HG02870 (cell line): ENCODE results near the gene UBR3.

Experiments
- ATAC-seq: cut with Tn5 transposase; IDR thresholded peaks from one replicate; pipeline ENCODE4 v1.9.1; 2021; ENCODE audit warnings: mild to moderate bottlenecking, moderate library complexity; ENCODE audit not compliant: unreplicated experiment

UBR3 gene

DNA sequence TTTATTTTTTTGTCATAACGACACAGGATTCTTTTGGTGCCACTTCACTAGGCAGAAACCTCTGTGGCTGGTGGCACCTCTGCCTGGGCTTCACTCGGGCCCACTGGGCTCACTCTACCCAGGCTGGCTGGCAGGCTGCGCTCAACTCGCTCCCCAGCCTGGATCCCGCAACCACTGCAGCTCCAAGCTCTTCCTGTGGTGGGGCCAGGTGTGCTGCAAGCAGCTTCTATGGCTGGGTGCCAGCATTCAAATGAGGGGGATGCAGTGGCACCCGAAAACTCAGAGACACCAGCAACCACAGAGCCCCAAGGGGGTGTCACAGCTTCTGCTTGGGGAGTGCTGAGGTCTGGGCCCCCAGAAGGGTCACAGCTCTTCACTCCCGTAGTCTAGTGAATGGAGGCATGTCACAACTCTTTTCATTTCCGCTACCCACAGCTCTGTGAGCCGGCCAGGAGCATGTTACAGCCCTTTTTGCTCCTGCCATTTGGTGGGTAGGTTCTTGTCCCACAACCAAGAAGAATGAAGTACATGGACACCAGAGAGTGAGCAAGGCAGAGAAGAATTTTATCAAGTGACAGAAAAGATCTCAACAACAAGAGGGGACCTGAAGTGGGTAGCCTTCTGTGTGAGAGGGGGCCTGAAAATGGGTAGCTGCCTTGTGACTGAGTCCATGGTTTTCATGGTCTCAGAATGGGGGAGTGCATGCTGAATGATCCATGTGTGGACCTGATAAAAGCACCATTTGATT is 170.1 kb downstream of the UBR3 start:
- no peak for ATAC-seq

DNA sequence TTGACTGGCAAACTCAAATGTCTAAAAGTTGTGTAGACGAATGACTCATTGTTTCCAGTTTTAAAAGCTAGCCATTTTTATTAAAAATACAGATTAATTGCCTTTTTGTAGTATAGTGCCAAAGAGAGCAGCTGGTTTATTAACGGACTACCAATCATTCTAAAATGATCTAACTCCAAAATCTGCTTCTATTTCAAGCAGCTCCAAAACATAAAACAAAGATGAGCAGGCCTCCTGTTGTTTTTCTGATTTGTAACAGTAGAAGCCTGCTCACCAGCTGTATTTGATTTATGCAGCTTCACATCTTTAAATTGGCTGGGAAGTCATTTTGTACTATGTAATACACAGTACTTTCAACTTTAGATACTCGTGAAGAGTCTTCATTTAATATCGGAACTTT is 171.8 kb downstream of the UBR3 start:
- ATAC-seq, result no peak

DNA sequence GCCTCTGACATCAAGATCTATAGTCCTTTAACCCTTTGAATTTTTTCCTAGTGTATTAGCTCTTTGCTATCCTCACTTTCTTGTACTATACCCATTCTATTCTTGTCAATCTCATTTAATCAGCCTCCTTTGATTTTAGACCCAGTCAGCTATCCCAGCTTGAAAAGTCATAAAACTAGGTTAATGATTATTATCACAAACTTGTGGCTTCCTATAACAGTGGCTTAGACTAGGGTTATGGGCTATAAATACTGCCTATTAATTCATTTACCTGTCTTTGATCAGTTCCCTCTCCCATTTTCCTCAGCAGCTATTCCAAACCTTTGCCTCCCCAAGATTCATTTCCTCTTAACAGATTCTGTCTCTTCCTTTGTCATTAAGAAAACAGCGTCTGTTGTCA is 174.8 kb downstream of the UBR3 start:
- ATAC-seq, result no peak

DNA sequence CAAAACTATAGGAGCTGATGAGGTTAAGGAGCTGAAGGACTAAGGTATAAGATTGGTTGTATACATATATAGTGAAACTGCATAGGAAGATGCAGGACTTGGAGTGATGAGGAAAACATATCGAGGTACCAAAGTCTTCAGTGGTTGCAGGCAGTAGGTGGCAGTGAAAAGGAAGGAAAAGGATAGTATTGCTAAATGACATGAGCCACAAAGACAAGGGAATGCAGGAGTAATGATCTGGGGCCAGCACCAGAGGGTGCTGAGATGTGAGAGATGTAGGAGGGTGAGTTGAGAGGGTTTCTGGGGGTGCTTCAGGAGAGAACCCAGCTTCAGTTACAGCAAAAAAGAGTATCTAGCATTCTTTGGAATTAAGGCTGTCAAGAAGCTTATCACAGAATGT is 178.4 kb downstream of the UBR3 start:
- ATAC-seq, result no peak

DNA sequence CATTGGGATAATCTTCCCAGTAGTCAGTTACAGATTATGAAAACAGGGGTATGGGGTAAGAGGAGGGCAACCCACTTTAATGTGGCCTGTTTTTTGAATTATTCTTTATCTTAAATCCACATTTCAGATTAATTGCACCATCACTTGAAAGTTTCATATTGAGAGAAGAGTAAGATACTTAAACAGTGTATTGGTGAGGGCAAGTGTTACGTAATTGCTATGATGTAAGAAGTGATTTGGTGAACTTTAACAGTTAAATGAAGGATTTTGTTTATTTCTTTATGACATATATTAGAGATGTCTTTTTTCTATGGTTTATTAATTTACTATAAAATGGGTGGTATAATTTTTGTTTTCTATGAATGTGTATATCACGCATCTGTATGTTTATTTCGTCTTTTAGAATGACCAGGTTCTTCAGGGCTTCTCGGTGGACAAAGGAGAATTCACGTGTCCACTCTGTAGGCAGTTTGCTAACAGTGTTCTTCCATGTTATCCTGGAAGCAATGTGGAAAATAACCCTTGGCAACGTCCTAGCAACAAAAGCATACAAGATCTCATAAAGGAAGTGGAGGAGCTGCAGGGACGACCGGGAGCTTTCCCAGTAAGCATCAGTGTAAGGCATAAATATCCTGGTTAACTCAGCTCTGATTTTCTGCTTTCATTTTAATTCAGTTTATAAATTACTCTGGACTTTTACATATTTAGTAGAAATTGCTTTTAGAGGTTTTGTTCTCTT is 179.5 kb downstream of the UBR3 start:
- ATAC-seq, result no peak

DNA sequence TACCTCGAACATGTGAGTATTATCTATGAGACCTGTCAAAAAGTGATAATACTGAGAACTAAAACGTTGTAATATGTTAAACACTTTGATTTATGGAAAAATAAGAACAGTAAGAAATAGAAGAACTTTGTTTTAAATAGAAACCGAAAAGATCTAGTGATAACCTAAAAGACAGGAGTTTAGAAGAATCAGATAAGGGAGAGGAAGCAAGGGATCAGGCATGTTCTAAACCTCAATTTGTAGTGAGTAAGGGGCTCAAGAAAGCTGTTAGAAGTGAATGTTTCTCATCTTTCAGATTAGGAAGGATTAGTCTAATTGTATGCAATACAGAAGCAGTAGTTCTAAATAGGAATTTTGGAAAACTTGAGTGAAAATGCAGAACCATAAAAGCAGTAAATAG is 182.0 kb downstream of the UBR3 start:
- no peak for ATAC-seq

DNA sequence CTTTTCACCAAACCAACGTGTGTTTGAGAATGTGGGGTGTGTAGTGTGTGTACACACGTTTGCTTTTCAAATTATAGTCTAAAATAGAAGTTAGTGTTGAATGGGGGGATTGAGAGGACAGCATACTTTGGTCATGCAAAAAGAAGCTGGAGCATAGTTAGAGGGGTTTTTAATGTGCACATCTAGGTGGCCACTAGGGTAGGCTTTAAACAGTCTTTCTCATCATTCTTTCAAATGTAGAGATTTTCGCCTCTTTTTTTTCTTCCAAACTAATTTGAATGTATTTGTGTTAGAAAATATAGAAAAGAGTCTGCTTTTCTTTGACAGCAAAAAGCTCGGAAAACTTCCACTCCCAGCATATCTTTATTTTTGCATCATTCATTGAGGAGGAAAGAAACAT is 185.5 kb downstream of the UBR3 start:
- ATAC-seq, result no peak

DNA sequence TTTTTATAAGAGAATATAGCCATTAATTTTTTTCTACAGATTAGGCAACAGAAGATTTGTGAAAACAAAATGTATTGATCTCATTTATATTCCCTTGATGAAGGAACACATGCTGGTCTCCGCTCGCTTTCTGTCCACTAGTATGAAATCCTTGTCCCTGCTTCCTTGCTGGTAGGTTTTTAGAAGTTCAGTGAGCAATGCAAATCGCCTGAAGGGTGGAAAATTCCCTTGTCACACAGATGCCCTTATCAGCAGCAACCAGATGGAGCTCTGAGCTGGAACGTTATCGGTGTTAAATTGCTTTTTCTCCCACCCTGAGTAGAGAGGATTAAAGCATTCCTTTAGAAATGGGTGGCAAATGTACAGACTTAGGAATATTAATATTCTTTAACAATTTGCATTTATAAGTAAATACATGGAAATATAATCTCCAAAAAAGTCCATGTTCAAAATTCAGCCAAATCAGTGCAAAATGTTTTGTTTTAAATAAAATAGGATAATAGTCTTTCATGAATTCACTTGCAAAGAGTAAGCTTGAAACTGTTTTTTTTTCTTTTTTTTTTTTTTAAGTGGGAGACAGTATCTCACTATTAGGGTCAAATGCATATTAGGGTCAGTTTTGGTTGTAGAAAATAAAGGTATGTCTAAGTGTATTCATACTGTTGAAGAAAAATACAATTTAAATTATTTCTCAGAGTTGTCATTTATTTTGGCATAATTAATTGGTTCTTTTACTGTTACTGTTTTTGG is 186.7 kb downstream of the UBR3 start:
- no peak for ATAC-seq

DNA sequence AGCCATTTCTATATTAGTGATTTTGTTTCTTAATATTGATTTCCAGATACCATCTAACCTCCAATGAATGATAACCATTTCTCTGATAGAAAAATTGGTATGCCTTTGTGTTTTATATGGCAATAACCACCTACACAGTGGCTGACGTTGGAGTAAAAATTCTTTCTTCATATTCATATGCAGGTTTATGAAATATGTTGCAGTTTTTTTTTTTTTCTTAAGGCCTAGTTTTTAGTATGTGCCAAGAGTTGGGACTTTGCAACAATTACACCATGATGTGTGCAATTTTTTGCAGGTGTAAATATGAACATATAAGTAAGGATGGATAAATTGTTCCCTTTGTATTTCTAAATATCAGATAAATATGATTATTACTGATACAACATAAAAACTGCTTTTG is 187.5 kb downstream of the UBR3 start:
- ATAC-seq, result no peak

DNA sequence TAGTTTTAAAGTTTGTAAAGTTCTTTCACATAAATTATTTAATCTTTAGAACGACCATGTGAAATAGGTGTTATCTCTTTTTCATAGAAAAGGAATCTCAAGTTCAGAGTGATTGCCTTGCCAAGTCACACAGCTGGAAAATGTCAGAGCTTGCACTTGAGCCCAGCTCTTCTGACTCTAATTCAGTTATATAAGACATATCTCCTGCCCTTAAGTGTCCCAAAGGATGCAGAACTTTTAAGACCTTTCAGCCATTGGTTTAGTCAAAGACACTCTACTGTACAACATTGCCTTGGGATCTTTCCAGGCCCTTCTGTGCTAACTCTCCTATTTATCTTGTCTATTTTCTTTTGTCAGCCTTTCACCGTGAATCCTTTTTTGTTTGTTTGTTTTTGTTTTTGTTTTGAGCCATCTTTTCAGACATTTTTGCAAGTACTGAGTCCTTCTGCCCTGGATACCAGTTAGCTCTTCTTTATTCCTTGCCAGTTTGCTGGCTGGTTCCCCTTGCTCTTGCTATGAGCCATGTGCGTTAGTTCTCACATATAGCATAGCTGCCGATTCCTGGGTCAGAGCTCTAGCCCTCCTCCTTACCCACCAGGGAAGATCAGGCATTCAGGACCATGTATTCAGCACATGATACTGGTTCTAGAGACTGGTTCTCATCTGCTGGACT is 190.7 kb downstream of the UBR3 start:
- no peak for ATAC-seq

DNA sequence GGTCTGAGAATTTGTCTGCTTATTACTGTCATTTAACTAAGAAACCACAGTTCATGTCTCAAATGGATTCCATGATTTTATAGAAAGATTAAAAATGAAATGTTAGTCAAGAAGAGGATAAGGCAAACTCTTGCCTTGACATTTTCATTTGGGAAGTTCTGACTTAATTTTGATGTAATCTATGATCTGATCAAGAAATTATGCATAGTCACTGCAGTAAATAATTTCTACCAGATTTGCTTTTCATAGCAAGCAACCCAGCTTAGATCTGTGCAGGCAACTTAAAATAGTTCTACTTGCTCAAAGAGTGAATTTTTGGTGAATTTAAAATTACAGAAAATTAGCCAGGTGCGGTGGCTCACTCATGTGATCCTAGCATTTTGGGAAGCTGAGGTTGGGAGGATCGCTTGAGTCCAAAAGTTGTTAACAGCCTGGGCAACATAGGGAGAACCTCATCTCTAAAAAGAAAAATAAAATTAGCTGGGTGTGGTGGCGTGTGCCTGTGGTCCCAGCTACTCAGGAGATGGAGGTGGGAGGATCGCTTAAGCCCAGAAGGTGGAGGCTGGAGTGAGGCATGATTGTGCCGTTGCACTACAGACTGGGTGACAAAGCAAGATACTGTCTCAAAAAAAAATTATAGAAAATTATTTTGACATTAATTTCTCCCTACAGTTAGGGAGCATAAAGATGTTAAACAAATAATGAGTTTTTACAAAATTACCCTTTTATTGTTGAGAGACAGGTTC is 192.0 kb downstream of the UBR3 start:
- ATAC-seq, result no peak

DNA sequence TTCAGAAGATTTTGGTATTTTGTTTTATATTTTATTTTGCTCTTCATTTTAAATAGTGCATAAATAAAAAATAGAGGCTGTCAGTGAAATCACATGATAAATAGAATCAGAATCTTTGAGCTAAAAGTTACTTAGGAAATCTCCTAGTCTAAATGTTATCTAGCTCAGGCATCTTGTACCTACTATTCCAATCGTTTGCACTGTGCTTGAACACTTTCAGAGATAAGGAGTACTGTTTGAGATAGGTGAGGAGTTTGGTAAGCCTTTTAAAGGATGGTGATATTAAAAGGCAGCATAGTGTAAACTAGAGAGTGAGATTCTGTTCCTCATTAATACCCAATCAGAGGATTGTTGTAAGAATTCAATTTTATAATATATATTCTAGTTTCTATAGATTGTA is 193.5 kb downstream of the UBR3 start:
- no peak for ATAC-seq

DNA sequence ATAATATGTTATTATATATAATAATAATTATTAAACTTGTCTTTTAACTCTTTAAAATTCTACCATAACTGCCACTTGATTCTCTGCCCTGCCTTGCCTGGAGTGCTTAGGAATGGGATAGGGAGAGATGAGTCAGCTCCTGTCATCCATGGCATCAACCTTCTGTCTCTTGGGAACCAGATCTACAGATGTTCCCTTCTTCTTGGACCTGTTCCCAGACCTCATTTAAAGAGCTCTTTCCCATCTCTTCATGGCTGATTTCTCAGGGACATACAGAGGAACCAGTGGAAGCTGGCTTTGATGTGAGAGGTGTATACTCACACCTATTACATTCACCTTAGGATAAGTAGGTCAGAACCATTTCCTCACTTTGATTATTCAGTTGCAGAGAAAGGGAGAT is 195.4 kb downstream of the UBR3 start:
- no peak for ATAC-seq

DNA sequence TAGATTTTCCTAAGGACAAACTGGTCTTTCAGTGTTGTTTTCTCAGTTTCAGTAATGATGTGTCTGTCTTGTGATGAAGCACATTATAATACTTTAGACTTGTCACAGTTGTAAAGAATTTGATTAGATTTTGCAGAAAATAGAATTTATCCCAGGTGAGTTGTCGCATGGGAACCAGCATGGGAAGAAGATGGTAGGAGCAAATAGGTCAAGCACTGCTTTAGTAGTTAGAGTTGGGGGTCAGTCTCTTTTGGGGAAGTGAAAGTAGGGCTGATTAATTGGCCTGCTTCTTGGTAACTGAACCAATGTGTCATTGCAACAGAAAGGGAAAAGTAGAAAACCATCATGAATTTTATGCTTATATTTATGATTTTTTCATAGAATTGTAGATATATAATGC is 197.5 kb downstream of the UBR3 start:
- no peak for ATAC-seq

DNA sequence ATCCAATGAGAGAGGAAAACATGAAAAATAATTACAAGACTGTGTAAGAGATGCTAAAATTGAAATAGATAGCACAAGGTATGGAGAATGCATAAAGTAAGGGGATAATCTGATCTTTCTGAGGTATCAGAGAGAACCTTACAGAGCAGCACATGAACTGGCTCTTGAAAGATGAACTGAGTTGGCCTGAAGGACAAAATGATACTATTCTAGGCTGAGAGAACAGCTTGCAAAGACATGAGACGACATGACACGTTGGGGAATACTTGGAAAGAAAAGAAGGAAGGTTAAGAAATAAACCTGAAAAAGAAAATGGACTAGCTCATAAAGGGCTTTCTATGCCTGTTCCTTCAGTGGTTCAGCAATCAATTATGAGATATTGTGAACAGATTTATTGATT is 198.0 kb downstream of the UBR3 start:
- ATAC-seq, result no peak

DNA sequence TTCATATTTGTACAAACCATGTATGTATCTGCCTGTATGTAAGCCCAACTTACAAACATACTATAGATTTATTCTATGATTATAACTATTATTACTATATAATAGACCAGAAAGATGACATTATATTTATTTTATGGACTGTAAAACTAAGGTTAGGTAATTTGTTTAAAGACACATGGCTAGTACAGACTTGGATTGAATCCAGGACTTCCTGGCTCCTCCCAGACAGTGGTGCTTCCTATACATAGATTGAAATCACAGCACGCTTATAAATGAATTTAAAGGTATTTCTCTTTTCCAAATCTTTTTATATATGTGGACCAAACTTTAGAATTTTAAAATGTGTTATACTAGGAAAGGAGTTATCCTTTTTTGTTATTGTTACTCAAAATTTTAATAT is 199.1 kb downstream of the UBR3 start:
- no peak for ATAC-seq

DNA sequence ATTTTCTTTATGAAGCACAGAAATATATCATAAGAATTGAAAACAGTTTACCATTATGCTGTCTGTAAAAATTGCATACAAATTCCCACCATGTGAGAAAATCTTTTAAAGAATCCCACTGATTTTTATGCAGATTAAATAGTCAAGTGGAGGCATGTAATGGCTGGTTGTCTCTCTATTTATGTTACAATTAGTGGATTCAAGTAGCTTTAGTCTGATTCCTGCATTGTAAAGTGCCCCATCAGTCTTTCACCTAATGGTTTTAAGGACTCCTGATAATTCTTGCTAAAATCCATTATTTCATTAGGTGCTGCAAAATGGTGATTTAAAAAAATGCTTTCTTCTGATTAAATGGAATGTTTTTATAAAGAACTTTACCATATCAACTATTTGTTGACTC is 202.3 kb downstream of the UBR3 start:
- no peak for ATAC-seq

DNA sequence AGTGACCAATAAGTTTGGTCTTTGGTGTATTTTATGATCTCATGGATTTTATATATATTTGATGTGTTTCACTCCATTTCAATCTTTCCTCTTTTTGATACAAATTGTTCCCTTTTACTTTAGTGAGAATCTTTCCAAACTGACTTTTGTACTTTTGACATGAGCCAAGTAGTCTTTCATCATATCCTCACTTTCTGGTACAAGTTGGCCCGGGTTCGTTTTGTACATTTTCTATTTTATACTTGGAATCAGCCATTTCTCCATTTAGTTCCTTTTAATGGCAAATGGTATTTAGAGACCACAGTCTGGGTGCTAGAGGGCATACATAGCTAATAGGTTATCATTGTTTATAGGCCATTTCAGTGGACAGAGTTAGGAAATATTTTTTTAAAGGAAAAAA is 202.8 kb downstream of the UBR3 start:
- no peak for ATAC-seq

DNA sequence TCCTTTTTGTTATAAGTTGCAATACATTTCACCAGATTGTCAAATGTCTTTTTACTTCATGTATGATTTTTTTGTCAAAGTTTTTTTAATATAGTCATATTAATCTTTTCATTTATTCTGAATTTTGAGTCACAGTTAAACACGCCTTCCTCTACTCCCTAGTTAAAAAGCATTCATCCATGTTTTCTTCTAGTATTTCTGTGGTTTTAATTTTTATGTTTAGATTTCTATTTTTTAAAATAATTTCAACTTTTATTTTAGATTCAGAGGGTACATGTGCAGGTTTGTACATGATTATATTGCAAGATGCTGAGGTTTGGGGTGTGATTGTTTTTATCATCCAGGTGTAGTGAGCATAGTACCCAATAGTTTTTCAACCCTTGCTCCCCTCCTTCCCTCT is 204.0 kb downstream of the UBR3 start:
- no peak for ATAC-seq

DNA sequence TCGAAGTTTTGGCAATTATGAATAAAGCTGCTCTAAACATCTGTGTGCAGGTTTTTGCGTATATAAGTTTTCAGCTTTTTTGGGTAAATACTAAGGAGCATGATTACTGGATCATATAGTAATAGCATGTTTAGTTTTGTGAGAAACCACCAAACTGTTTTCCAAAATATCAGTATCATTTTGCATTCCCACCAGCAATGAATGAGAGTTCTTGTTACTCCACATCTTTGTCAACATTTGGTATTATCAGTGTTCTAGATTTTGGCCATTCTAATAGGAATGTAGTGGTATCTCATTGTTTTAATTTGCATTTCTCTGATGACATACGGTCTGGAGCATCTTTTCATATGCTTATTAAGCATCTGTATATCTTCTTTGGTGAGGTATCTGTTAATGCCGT is 207.3 kb downstream of the UBR3 start:
- ATAC-seq, result no peak

DNA sequence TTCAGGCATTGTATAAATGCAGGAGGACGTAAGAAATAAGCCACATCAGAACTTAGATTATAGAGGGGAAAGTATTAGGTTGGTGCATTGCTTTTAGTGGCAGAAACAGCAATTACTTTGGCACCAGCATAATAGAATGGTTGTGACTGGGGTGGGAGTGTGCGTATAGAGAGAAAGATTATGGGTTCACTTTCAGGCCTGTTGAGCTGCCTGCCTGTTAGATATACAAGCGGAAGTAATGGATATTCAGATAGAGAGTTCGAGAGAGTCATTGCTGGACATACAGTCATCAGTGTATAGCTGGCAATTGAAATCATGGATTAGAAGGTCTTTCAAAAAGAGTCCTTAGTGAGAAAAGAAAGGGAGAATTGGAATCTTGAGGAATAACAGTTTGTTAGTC is 211.5 kb downstream of the UBR3 start:
- no peak for ATAC-seq
